RCC 7860 (cell line): ENCODE results near the gene ADRA1B.

Experiments
- DNase-seq: peaks from one replicate; pipeline ENCODE4 v3.0.0-alpha.2; 2015; ENCODE audit warnings: low spot score
- FAIRE-seq: peaks from 2 replicates; lab custom pipeline; 2012; peaks lifted over from hg19 to GRCh38; lab: Jason Lieb, UNC

ADRA1B gene

GRCh38 chr5:159923008-159923407 is 6.7 kb downstream of the ADRA1B start:
- FAIRE-seq (no peak), DNase-seq (no peak)

- peak; percentile 86 for FAIRE-seq
- DNase-seq, result peak; percentile 73
Measured at GRCh38 chr5:159928122-159928909, 12.0 kb downstream of the ADRA1B start.

- no peak for FAIRE-seq
- no peak for DNase-seq
Measured at GRCh38 chr5:159929176-159929575, 12.9 kb downstream of the ADRA1B start.

GRCh38 chr5:159933531-159934485 is 17.5 kb downstream of the ADRA1B start:
- no peak for DNase-seq
- FAIRE-seq, result no peak

- DNase-seq, result no peak
- no peak for FAIRE-seq
Measured at GRCh38 chr5:159935946-159936345, 19.7 kb downstream of the ADRA1B start.

- FAIRE-seq (no peak), DNase-seq (no peak)
Measured at GRCh38 chr5:159936686-159937329, 20.5 kb downstream of the ADRA1B start.

GRCh38 chr5:159937580-159937979 is 21.3 kb downstream of the ADRA1B start:
- no peak for FAIRE-seq
- no peak for DNase-seq

GRCh38 chr5:159943326-159943725 is 27.0 kb downstream of the ADRA1B start:
- FAIRE-seq (no peak), DNase-seq (no peak)

GRCh38 chr5:159944056-159944600 is 27.8 kb downstream of the ADRA1B start:
- FAIRE-seq, result no peak
- no peak for DNase-seq

GRCh38 chr5:159945359-159945758 is 29.1 kb downstream of the ADRA1B start:
- FAIRE-seq, result no peak
- DNase-seq, result no peak

GRCh38 chr5:159947708-159948358 is 31.6 kb downstream of the ADRA1B start:
- DNase-seq, result peak; percentile 16
- FAIRE-seq, result no peak

- FAIRE-seq, result no peak
- DNase-seq, result no peak
Measured at GRCh38 chr5:159951387-159951786, 35.1 kb downstream of the ADRA1B start.

GRCh38 chr5:159951834-159952233 is 35.6 kb downstream of the ADRA1B start:
- FAIRE-seq (no peak), DNase-seq (no peak)

- no peak for FAIRE-seq
Measured at GRCh38 chr5:159953609-159954008, 37.3 kb downstream of the ADRA1B start.

GRCh38 chr5:159955056-159955624 is 38.9 kb downstream of the ADRA1B start:
- DNase-seq (no peak), FAIRE-seq (no peak)

More at GRCh38 chr5:159953609-159954008, 37.3 kb downstream of the ADRA1B start:
- DNase-seq, result no peak

GRCh38 chr5:159956074-159956473 is 39.8 kb downstream of the ADRA1B start:
- DNase-seq (no peak), FAIRE-seq (no peak)

- FAIRE-seq, result no peak
Measured at GRCh38 chr5:159961176-159962160, 45.2 kb downstream of the ADRA1B start.

GRCh38 chr5:159962214-159962613 is 45.9 kb downstream of the ADRA1B start:
- no peak for FAIRE-seq

More at GRCh38 chr5:159961176-159962160, 45.2 kb downstream of the ADRA1B start:
- DNase-seq, result no peak

GRCh38 chr5:159963935-159964334 is 47.7 kb downstream of the ADRA1B start:
- FAIRE-seq, result no peak
- DNase-seq, result no peak

More at GRCh38 chr5:159962214-159962613, 45.9 kb downstream of the ADRA1B start:
- DNase-seq, result no peak
